Colon (tissue), 2 donors: ENCODE data around the gene PPP1R12B.
"Not testable (repeated sequence)": the region's sequence is repeated elsewhere in the genome, so short reads cannot be mapped to it uniquely, and the experiment has no call there.

Source experiments
- FAIRE-seq: peaks from 2 replicates; lab custom pipeline; 2012; peaks lifted over from hg19 to GRCh38; lab: Jason Lieb, UNC
- donor health status: control.
- donor health status: control.

The PPP1R12B gene

DNA sequence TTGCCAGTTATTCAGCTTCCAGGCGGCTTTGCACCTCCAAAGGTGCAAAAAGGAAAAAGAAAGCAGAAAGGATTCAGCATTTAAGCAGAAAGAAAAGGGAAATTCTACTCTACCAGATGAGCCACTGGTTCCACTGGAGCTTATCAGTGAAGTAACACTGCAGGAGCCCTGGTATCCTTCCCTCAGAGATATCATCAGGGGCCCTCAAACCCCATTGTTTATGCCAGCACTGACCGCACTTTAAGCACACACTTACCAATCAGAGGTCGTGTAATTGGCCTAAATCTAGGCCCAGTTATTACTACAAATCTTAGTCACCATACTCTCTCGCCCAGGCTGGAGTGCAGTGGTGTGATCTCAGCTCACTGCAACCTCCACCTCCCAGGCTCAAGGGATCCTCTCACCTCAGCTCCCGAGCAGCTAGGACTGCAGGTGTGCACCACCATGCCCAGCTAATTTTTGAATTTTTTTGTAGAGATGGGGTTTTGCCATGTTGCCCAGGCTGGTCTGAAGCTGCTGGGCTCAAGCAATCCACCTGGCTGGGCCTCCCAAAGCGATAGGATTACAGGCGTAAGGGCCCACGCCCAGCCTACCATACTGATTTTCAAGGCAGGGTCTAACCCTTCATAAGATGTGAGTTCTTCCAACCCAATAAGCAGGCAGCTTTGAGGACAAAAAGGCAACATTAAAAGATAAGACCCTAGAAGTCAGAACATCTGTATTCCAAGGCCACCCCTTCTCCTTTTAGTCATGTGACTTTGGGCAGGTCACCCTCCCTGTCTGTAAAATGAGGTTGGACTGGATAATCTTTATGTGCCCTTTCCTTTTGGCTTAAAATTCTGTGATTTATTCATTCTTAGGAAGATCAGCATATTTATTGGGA, 236.4 kb downstream of the PPP1R12B start:
- FAIRE-seq, result no peak

DNA sequence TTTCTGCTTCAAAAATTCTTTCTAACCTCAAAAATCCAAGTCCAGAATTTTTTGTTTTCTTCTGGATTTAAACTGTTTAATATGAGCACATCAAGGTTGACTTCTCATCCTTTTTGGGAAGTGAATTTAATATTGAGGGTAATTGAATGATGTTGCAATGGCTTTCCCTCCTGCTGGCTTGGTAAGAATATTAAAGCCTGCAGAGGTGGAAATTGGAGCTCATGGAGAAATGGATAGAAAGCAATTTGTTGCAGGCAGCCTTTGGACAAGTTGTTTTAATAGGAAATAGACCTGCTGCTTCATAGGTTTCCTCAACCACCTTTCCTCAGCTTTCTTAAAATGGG, 237.1 kb downstream of the PPP1R12B start:
- FAIRE-seq, result no peak

DNA sequence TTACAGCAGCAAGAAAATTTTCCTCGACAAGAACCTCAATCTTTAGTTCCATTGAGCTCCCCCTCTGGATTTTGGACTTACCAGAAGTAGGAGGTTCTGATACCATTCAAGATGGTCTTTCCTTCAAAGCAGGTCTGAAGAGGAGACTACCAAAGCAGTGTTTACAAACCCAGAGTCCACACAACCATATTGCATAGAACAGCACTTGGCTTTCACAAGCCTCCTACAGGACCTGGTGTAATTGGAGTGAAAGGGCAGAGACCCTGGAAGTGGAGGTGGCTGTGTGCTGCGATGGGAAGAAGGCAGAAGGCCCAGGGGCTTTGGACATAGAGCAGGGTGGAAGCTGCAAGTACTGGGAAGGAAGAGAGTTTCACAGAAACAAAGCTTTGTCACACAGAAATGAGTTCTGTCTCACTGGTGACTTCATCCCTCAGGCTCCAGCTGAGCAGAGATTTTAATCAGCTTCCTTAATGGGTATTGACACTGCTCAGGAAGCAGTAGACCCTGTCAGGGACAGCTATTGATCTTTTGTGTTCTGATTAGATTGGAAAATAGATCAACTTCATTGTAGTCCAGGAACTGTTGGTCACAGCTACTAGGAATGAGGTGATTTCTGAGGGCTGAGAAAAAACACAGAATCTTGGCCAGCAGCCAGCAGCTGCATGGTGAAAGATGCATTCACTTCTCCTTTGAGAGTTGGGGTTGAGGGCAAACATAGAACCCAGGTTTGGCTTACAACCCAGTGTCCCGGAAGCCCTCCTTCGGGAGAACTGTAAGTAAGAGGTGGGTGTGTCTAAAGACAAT, 237.7 kb downstream of the PPP1R12B start:
- no peak for FAIRE-seq

DNA sequence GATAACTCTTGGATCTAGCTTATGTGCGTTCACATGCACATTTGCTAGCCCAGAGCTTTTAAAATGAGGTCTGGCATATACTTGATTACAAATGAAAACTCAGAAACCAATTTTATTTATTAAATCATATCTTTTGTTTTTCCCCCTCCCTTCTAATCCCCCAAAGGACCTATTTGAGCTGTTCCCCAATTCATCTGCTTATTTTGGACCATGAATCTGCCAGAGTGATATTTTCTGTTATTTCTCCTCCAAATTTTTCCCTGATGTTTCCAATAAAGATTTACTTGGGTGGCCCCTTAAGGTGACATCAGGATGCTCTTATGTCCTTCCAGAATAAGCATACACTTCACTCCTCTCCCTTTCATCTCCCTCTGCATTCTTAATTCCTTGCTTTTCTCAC, 238.4 kb downstream of the PPP1R12B start:
- FAIRE-seq, result no peak

DNA sequence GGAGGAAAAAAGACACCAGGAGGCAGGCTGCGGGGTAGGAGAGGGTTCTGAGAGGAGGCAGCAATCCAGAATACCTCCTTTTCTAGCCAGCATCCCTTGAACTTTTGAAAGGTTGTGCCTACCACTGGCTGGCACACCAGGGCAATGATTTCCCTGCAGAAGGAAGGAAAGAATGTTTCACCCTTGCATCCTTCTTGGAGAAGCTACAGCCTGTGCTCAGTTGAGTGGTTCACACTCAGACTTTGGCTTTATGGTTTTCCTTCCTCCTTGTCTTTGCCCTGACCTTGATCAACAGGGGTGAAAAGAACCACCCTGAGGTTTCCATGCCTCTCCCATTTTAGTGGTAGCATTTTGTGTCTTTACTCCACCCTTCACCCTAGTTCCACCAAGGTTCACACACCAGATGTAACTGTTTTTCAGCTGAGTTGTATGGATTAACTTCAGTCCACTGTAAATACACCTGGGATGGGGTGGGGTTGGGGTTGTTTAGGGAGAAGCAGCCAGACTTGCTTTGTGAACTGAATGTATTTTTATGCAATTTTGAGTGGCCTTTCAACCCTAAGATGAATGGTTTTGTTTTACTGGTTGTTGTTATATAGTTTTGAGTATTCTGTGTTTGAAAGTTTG, 239.5 kb downstream of the PPP1R12B start:
- FAIRE-seq, result no peak

DNA sequence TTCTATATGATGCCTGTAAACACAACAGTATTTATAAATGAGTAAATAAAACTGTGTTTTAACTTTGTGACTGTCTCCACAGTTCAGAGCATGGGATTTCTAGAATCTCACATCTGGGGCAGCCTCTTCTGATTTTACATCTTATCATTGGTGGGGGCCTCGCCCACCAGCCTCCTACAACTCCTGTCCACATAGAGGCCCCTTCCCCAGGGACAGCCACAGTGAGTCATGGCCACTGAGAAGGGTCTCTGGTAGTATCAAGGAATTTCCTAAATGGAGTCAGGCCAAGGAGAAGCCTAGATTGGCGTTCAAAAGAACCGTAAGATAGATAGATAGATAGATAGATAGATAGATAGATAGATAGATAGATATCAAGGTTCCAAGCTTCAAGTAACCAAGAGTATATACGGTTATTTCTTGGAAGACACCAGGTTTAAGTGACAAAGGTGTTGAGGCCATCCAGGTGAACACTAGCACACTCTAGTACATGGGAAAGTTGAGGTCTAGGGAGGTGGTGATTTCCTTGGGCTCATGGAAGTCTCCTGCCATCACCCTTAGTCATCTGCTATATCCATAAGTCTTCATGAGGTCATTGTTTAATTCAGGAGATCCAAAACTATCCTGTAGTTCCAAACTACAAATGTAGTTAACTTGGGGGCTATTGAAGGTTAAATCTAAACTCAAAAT, 240.1 kb downstream of the PPP1R12B start:
- no peak for FAIRE-seq

DNA sequence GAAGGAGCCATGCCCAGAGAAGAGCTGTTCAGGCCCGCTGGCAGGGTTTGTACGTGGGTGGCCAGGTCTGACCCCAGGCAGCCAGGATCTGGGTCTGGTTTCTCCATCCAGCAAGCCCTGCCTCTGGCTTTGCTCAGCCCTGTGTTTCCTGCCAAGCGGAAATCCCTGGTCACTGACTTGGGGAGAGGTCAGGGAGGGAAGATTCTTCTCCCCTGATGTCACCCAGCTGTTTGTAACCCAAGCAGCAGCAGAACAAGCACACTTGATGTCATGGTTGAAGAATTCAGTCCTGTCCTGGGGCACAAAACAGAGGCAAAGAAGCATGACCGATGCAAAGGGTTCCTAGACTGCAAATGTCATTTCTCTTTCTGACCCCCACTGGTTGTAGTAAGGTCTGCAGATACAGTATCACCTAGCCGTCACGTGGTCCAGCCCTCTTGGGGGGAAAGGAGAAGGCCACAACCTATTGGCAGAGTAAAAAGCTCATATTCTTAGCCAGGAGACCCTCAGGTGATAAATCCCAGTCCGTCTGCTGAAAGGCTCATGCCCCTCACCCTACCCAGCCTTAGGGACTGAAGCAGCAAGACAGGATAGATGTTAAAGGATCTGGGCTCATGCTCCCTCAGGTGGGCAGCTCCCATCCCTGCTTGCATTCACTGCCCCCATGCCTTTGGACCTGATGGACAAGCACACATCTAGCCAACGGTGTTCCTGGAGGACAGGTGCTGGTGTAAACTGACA, 240.9 kb downstream of the PPP1R12B start:
- FAIRE-seq, result no peak

DNA sequence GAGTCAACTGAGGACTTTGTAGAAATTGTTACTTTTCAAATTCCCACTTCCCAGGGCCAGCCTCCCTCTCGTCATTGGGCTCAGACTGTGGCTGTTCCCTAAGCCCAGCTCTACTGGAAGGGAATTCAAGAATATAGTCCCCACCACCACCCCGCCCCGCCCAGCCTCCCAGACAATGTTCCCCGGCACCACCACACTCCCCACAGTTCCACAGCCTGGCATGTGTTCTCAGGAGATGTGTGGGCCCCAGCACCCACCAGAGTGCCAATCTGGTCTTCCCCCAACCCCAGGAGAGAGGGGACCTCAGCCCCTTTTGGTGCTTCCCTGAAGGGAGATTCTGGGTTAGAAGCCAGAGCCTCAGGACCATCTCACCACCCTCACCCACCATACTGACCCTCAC, 241.6 kb downstream of the PPP1R12B start:
- FAIRE-seq, result no peak

DNA sequence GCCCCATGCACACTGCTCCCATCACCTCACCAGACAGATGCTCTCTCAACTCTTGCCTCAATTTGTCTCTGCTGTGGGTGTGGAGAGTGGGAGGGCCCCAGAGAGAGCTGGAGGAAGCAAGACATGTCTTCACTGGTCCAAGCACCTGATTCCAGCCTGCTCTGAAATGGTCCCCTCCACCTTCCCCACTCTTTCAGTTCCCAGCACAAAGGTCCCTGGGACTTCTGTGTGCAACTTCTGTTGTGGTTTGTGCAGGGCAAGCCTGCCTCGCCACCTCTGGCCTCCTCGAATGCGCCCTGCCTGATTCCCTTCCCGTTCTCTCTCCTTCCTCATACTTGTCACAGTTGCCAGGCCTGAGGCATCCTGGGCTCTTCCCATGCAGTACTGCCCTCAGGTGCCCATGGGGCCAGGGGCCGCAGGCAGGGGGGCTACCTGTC, 242.5 kb downstream of the PPP1R12B start:
- no peak for FAIRE-seq

DNA sequence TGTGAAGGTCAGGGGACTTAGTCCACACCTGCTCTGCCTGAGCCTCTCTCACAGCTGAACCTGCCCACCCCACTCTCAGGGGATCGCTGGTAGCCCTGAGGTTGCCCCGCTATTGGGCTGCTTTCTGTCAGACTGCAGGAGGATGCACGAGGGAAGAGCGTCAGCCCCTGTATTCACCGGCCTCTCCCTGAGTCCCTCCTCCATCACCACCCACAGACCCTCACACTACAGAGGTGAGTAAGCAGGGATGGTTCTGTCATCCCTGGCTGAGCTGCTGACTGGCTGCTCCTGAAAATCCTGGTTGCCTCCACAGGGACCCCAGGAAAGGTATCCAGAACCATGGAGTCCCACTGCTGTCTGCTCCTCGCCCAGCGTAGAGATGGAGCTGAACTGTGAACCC, 243.0 kb downstream of the PPP1R12B start:
- FAIRE-seq, result no peak

DNA sequence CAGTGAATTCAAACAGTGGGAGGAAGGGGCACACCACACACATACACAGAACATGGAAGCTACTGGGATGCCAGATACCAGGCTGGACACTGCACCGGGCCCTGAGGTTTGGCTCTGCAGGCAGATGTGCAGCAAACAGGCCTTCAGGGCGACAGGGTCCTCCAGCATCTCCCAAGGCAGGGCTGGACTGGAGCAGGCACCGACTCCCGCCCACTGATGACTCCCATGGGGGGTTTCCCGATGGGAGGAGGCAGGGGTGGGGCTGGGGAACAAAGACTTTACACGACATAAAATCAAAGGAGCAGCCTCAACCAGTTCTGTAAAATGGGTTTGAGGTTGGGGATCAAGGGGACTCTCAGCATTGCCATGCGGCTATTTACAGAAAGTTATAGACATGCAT, 243.6 kb downstream of the PPP1R12B start:
- no peak for FAIRE-seq

DNA sequence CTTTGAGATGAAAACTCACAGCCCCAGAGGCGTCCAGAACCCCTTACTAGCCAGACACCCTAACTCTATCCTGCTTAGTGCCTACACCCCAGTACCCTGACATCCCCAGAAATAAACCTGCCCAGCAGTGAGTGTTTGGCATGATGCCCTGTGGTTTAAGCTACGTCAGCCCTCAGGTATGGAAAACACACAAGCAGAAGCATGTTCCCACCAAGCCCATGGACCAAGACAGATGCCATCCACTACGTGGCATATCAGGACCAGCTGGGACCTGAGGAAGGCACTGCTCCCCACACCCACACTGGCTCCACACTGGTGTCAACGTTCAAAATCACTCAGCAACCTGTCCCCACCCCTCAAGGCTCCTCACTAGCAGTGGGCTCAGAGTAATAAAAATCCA, 245.3 kb downstream of the PPP1R12B start:
- FAIRE-seq, result no peak

DNA sequence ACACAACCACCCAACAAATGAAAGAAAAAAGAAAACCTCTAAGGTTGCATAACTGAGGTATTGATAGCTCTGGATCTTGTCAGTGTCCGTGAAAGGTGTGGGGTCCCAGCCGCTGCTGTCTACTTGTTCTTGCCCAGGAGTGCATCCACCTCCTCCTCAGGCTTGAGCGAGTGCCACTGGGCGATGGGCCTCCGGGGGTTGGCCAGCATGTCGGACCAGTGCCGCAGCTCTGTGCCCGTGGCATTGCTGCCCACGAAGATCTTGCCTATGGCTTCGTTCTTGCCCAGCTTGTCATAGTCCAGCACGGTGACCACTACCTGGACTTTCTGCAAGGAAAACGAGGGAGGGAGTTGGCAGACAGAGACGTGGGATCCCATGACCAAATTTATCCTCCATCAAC, 248.1 kb downstream of the PPP1R12B start:
- no peak for FAIRE-seq

DNA sequence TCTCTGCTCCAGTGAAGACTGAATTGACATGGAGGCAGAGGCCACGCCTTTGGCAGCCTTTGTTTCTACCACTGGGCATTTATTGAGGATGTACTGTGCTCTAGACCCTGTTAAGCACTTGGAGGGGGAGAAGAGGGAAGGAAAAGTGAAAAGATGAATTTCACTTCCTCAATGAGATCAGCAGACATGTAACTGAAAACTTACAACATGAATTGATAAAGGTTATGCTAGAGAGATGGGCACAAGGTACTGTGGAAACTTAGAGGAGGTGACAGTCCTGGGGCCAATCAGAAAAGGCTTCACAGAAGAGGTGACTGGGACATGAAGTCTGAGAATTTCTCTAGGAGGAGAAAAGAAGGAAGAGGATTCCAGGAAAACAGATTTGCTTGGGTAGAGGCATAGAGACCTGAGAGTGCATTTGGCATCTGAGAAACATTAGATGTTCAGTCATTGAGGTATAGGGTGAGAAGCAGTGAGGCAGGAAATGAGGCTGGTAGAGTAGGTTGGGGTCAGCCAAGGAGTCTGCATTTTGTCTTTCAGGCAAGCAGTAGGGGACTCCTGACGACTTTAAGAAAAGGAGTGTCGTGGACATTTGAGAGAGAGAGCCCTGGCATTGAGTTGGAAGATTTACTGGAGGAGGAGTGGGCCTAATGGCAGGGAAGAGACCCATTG, 248.7 kb downstream of the PPP1R12B start:
- no peak for FAIRE-seq

DNA sequence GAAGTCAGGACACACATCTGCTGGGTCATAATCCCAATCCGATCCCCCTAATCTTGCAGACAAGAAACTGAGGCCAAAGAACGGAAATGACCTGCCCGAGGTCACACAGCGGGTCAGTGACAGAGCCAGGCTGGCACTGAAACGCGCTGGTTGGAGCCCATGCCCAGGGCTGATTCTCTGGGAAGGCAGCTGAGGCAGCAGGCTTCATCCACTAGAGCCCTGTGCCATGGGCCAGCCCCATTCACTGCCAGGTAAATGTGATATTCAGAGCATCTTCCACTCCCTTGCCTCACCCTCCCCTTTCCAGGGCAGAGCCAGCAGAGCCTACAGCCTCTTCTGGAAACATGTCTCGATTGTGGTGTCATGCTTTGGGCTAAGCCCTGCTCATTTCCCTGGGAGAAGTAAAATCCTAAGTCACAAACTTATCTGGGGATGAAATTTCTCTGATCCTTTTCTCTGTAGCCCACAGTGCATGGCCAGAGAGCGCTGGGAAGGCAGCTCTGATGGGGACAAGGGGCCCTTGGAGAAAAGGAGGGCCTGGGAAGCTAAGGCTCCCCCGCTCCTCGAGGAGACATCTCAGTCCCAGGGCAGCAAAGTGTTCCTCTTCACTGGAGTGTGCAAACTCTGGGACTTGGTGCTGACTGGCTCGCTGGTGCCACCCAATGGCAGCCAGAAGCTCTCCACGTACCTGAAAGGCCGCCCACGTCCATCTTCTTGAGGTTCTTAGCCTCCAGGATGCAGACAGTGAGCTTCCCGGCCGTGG, 251.4 kb downstream of the PPP1R12B start:
- no peak for FAIRE-seq

DNA sequence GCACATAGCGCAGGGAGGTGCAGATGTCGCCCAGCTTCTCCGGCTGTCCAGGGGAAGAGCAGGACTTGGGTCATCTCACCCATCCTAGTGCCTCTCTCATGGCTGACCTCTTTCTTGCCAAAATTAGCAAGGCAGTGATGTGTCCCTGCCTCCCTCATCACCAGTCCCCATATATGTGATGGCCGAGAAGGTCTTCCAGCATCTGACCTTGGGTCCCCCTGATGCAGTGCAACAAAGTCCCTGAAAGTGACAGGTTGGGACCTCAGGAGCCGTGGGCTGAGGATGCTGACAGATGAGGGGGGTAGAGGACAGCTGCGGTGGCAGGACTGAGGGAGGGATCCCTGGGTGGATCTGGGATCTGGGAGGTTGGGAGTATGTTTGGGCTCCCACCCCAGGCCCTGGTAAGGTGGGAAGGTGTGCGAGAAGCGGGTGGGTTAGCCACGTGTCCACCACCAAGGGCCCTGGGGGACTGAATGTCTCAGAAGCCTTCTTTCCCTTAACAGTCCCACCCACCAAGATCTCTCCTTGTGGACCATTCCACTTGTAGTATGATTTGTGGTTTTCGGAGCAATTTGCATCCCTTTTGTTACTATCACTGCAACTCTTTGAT, 252.0 kb downstream of the PPP1R12B start:
- FAIRE-seq, result no peak

DNA sequence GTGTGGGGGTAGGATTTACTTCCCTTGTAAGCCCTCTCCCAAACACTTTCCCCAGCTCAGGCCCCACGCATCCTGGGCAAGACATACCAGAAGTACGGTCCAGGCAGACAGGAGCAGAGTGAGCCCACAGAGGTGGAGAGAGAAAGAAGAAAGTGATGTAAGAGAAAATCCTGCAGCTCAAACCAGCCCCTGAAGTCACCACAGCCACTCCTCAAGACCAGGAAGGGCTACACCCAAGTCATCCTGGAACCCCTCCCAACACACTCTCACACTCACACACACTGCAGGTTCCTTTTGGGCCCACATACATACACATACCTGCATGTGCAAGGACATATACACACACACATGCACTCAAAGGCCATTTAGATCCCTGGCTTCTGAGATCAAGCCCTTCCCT, 254.9 kb downstream of the PPP1R12B start:
- FAIRE-seq, result no peak

DNA sequence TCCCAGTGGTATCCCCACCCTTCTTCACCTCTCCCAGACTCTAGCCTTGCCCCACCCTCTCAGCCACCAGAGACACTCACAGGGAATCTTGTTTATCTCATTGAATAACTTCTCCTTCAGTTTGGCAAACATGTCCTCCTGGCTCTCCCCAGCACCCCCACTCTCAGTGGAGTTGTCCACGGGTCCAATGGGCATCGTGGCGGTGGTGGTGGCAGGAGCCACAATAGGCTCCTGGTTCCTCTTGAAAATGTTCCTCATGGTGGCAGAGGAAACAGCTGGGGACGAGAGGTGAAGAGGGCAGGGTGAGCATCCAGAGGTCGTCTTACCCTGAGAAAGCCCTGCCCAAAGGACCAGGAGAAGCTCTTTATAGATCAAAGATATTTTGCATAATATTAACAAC, 257.0 kb downstream of the PPP1R12B start:
- no peak for FAIRE-seq

DNA sequence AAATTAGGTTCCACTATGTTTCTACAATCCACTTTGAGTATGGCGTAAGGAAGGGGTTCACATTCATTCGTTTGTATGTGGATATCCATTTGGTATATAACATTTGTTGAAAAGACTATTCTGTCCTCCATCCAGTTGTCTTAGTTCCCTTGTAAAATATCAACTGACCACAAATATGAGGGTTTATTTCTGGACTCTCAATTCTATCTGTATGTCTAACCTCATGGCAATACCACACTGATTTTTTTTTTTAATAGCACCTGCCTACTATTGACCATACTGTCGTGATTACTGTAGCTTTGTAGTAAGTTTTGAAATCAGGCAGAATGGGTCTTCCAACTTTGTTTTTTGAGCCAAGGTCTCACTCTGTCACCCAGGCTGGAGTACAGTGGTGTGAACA, 263.5 kb downstream of the PPP1R12B start:
- FAIRE-seq, result not testable (repeated sequence)

DNA sequence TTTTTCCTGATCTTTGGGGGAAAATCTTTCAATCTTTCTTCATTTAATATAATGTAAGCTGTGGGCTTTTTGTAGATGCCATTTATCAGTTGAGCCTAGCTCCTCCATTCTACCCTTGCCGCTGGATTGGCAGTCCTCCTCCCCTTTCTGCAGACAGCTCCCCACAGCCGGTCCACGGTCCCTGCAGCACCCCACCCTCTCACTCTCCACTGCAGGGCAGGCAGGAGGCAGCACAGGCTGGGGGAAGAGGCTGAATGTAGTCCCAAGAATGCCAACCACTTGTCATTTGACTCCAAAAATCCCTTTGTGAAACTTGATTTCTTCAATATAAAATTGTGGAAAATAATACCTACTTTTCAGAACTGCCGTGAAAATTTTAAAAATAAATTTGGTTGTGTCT, 265.1 kb downstream of the PPP1R12B start:
- no peak for FAIRE-seq
